ENCODE measurements around the gene CACNA2D3. TPM values are rescaled to one million over a fixed set of nuclear protein-coding genes. Genes with fewer than 3 reads are reported as not detected.

CACNA2D3 gene
- polyA plus RNA-seq, 1 donor (not counting 4 experiments of a cell fraction or from before 2014, with no cell fraction given): 0.08 TPM

GRCh38 chr3:54706738-54707137, 584.4 kb downstream of the CACNA2D3 start:
- FAIRE-seq (no peak), DNase-seq (ENCODE audit: low read depth, low spot score) (no peak)
- no peak overlapping the region for H3K9ac ChIP-seq (ENCODE audit: control insufficient read depth, extremely low read depth, insufficient read depth, low read length)
- H3K9me1 ChIP-seq (ENCODE audit: control insufficient read depth, extremely low read depth, insufficient read depth, low read length): no peaks in the 10 kb centered on the region
- no peaks in the 10 kb centered on the region for H3K27me3 ChIP-seq (ENCODE audit: control insufficient read depth, extremely low read depth, insufficient read depth, low read length)
- H2AFZ ChIP-seq (ENCODE audit: control insufficient read depth, low read length): no peak overlapping the region
- dilution Hi-C loops (cut with MboI; ENCODE audit: extremely low pct_ligation_motif_present, low sequenced_read_pairs): no loop called here
- TF ChIP-seq EZH2 (IDR thresholded peaks at IDR 0.05; ENCODE audit: low read length) (no peak), CTCF (optimal IDR thresholded peaks at IDR 0.05 in 1 of 3, IDR thresholded peaks at IDR 0.05 in 1 of 3, conservative IDR thresholded peaks at IDR 0.05 in 1 of 3; ENCODE audit: extremely low read depth in 1 of 3, insufficient read depth in 2 of 3, low read length in 3 of 3) (no peak)
- no peaks in the 10 kb centered on the region for H3K79me2 ChIP-seq (ENCODE audit: control insufficient read depth, insufficient read depth, low read length)
- H4K20me1 ChIP-seq (ENCODE audit: control insufficient read depth, extremely low read depth, insufficient read depth, low read length): no peaks in the 10 kb centered on the region
- H3K27ac ChIP-seq (ENCODE audit: control insufficient read depth, insufficient read depth, low read length): no peak overlapping the region
- no peaks in the 10 kb centered on the region for H3K36me3 ChIP-seq (ENCODE audit: control insufficient read depth in 2 of 2, extremely low read depth in 1 of 2, insufficient read depth in 2 of 2, low read length in 2 of 2)
- H3K9me3 ChIP-seq (ENCODE audit: control insufficient read depth, low read depth, low read length): no peaks in the 10 kb centered on the region
- no peak overlapping the region for H3K4me2 ChIP-seq (ENCODE audit: control insufficient read depth, extremely low read depth, insufficient read depth, low read depth, low read length)
- H3K4me3 ChIP-seq (ENCODE audit: control insufficient read depth in 2 of 3, extremely low read depth in 1 of 3, insufficient read depth in 2 of 3, low read depth in 1 of 3, low read length in 3 of 3): no peak overlapping the region
- H3K4me1 ChIP-seq (ENCODE audit: control insufficient read depth, extremely low read depth, insufficient read depth, low read length): no peaks in the 10 kb centered on the region

DNA sequence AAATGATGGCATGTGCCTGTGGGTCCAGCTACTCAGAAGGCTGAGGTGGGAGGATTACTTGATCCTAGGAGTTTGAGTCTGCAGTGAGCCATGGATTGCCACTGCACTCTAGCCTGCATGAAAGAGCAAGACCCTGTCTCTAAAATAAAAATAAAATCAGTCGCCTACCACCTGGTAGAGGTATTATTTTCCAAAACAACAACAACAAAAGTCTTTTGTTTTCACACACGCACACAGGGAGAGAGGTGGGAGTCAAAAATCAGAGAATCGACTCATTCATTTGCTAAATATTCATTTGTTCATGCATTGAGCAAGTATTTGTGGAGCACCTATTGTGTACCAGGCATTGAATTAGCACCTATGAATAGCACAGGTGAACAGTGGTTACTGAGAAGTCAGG, 587.4 kb downstream of the CACNA2D3 start:
- no peaks in the 10 kb centered on the region for H3K9me1 ChIP-seq (ENCODE audit: control insufficient read depth, extremely low read depth, insufficient read depth, low read length)
- DNase-seq (ENCODE audit: low read depth, low spot score): no peak
- no peak for TF ChIP-seq EZH2 (IDR thresholded peaks at IDR 0.05; ENCODE audit: low read length)
- TF ChIP-seq CTCF (optimal IDR thresholded peaks at IDR 0.05 in 1 of 3, IDR thresholded peaks at IDR 0.05 in 1 of 3, conservative IDR thresholded peaks at IDR 0.05 in 1 of 3; ENCODE audit: extremely low read depth in 1 of 3, insufficient read depth in 2 of 3, low read length in 3 of 3): no peak
- H3K4me3 ChIP-seq (ENCODE audit: control insufficient read depth in 2 of 3, extremely low read depth in 1 of 3, insufficient read depth in 2 of 3, low read depth in 1 of 3, low read length in 3 of 3): no peak overlapping the region
- no peaks in the 10 kb centered on the region for H3K4me1 ChIP-seq (ENCODE audit: control insufficient read depth, extremely low read depth, insufficient read depth, low read length)
- dilution Hi-C loops (cut with MboI; ENCODE audit: extremely low pct_ligation_motif_present, low sequenced_read_pairs): no loop called here
- no peak overlapping the region for H3K4me2 ChIP-seq (ENCODE audit: control insufficient read depth, extremely low read depth, insufficient read depth, low read depth, low read length)
- no peak overlapping the region for H2AFZ ChIP-seq (ENCODE audit: control insufficient read depth, low read length)
- no peaks in the 10 kb centered on the region for H3K27me3 ChIP-seq (ENCODE audit: control insufficient read depth, extremely low read depth, insufficient read depth, low read length)
- FAIRE-seq: no peak
- H4K20me1 ChIP-seq (ENCODE audit: control insufficient read depth, extremely low read depth, insufficient read depth, low read length): no peaks in the 10 kb centered on the region
- H3K27ac ChIP-seq (ENCODE audit: control insufficient read depth, insufficient read depth, low read length): no peak overlapping the region
- H3K9ac ChIP-seq (ENCODE audit: control insufficient read depth, extremely low read depth, insufficient read depth, low read length): no peak overlapping the region
- no peaks in the 10 kb centered on the region for H3K9me3 ChIP-seq (ENCODE audit: control insufficient read depth, low read depth, low read length)
- no peaks in the 10 kb centered on the region for H3K79me2 ChIP-seq (ENCODE audit: control insufficient read depth, insufficient read depth, low read length)
- no peaks in the 10 kb centered on the region for H3K36me3 ChIP-seq (ENCODE audit: control insufficient read depth in 2 of 2, extremely low read depth in 1 of 2, insufficient read depth in 2 of 2, low read length in 2 of 2)
